CD14-positive monocyte (primary cell): ENCODE data around the gene SECISBP2. TPM values are rescaled to one million over a fixed set of nuclear protein-coding genes. Genes with fewer than 3 reads are reported as not detected.

Experiments
- DNase-seq, 3 donors: peaks; one replicate each; pipeline ENCODE4 v3.0.0-alpha.2; 2011 to 2022
- H2AFZ ChIP-seq: 2 replicates; pipeline ENCODE4 v1.6.0; 2012; ENCODE audit warnings: mild to moderate bottlenecking, low read depth, low read length, inconsistent platforms; ENCODE audit not compliant: insufficient read depth, poor library complexity, severe bottlenecking
- H3K27ac ChIP-seq, 2 donors: 1 replicate in 1 of 2; 2 replicates in 1 of 2; pipeline ENCODE4 v1.5.1; 2012 to 2013; ENCODE audit warnings: low read length in 2 of 2, control low read depth in 1 of 2, inconsistent platforms in 1 of 2, low read depth in 1 of 2, mild to moderate bottlenecking in 1 of 2
- H3K27me3 ChIP-seq, 2 donors: one replicate each; pipeline versions ENCODE4 v1.6.0 to v1.6.1; 2011 to 2013; ENCODE audit warnings: low read length in 2 of 2; ENCODE audit not compliant: control insufficient read depth in 2 of 2, insufficient read depth in 2 of 2
- H3K36me3 ChIP-seq, 2 donors: replicated peaks in 1 of 2; 1 replicate in 1 of 2; 2 replicates in 1 of 2; pipeline versions ENCODE4 v1.5.1 to v1.6.1; 2012 to 2013; ENCODE audit warnings: low read length in 2 of 2, control low read depth in 1 of 2, inconsistent platforms in 1 of 2, mild to moderate bottlenecking in 1 of 2; ENCODE audit not compliant: insufficient read depth in 2 of 2, control insufficient read depth in 1 of 2
- H3K4me1 ChIP-seq, 2 donors: 1 replicate in 1 of 2; 2 replicates in 1 of 2; pipeline versions ENCODE4 v1.5.1 to v1.6.1; 2012 to 2013; ENCODE audit warnings: low read length in 2 of 2, control low read depth in 1 of 2, inconsistent platforms in 1 of 2, mild to moderate bottlenecking in 1 of 2, moderate library complexity in 1 of 2; ENCODE audit not compliant: insufficient read depth in 2 of 2, control insufficient read depth in 1 of 2
- H3K4me2 ChIP-seq: replicated peaks from 2 replicates; pipeline ENCODE3; 2012; ENCODE audit warnings: low read length, moderate library complexity, mild to moderate bottlenecking; ENCODE audit not compliant: poor library complexity, severe bottlenecking; ENCODE audit errors: extremely low read depth
- H3K4me3 ChIP-seq, 3 experiments: fragments of 200-600 bp in 1 of 3; sonication (generic) in 1 of 3; replicated peaks in 1 of 3; 1 replicate in 2 of 3; 2 replicates in 1 of 3; pipeline ENCODE4 v1.5.1; 2011 to 2013; ENCODE audit warnings: low read length in 3 of 3, mild to moderate bottlenecking in 3 of 3, control low read depth in 2 of 3, low read depth in 2 of 3, inconsistent platforms in 1 of 3, moderate library complexity in 1 of 3
- H3K79me2 ChIP-seq: 2 replicates; pipeline ENCODE4 v1.6.0; 2012; ENCODE audit warnings: mild to moderate bottlenecking, control low read depth, inconsistent platforms, low read length, moderate library complexity; ENCODE audit not compliant: insufficient read depth
- H3K9ac ChIP-seq: 2 replicates; pipeline ENCODE4 v1.6.0; 2017; ENCODE audit warnings: low read length, mild to moderate bottlenecking; ENCODE audit not compliant: insufficient read depth, poor library complexity, severe bottlenecking
- H3K9me3 ChIP-seq, 2 donors: replicated peaks in 1 of 2; 1 replicate in 1 of 2; 2 replicates in 1 of 2; pipeline versions ENCODE4 v1.5.1 to v1.6.1; 2012 to 2013; ENCODE audit warnings: low read length in 2 of 2, control low read depth in 1 of 2; ENCODE audit not compliant: control insufficient read depth in 1 of 2, insufficient read depth in 1 of 2
- H4K20me1 ChIP-seq: 2 replicates; pipeline ENCODE4 v1.6.0; 2012; ENCODE audit warnings: mild to moderate bottlenecking, low read length, control low read depth, moderate library complexity; ENCODE audit not compliant: insufficient read depth
- H3K27ac Mint-ChIP-seq, 7 donors: one replicate each; pipeline ENCODE4 v1.8.0; 2020; ENCODE audit warnings: mild to moderate bottlenecking in 7 of 7, mixed read lengths in 7 of 7, moderate library complexity in 6 of 7, inconsistent platforms in 2 of 7
- H3K27me3 Mint-ChIP-seq, 3 donors: one replicate each; pipeline ENCODE4 v1.8.0; 2021 to 2022; ENCODE audit warnings: low read depth in 3 of 3, mild to moderate bottlenecking in 3 of 3, mixed read lengths in 3 of 3, moderate library complexity in 3 of 3, inconsistent platforms in 1 of 3
- H3K36me3 Mint-ChIP-seq, 2 donors: one replicate each; pipeline ENCODE4 v1.8.0; 2020; ENCODE audit warnings: mixed read lengths in 2 of 2, inconsistent platforms in 1 of 2, mild to moderate bottlenecking in 1 of 2
- H3K4me1 Mint-ChIP-seq: one replicate; pipeline ENCODE4 v1.8.0; 2020; ENCODE audit warnings: mild to moderate bottlenecking, mixed read lengths
- H3K4me3 Mint-ChIP-seq, 2 donors: one replicate each; pipeline ENCODE4 v1.8.0; 2020; ENCODE audit warnings: mild to moderate bottlenecking in 2 of 2, mixed read lengths in 2 of 2, moderate library complexity in 1 of 2
- H3K9me3 Mint-ChIP-seq, 7 donors: one replicate each; pipeline ENCODE4 v1.8.0; 2020 to 2022; ENCODE audit warnings: mixed read lengths in 7 of 7, mild to moderate bottlenecking in 6 of 7, moderate library complexity in 6 of 7, inconsistent platforms in 2 of 7
- CTCF ChIP-seq: fragments of 200-600 bp; IDR thresholded peaks from one replicate; pipeline ENCODE4 v1.8.0; 2022; ENCODE audit warnings: antibody characterized with exemption, mild to moderate bottlenecking
- WGBS: methylation state at CpG from one replicate; pipeline ENCODE4 v1.1.5; 2013; ENCODE audit warnings: missing lambda C conversion rate; ENCODE audit not compliant: insufficient coverage; 5-methylcytosine and 5-hydroxymethylcytosine counted together
- intact Hi-C, 2 donors: fragments of 100-400 bp; cut with micrococcal nuclease; formaldehyde crosslinking; loops; one replicate each; pipeline versions ENCODE4 v1.15.0 to v1.15.1; 2023
- polyA plus RNA-seq, 3 donors: library from polyadenylated mRNA; depleted of rRNA in 1 of 3; unstranded in 2 of 3; stranded (reverse) in 1 of 3; fragments of 300-500 nt in 2 of 3; fragments of >200 nt in 1 of 3; fragmentation: Illumina TruSeq in 2 of 3; gene quantifications; 1 replicate in 2 of 3; 2 replicates in 1 of 3; pipeline ENCODE4 v1.2.3, GENCODE V29; 2012 to 2021

The SECISBP2 gene
- polyA plus RNA-seq, 3 donors = 8.6 to 51.4 (median 9.8) TPM

- no peak for DNase-seq
- Histone ChIP-seq H3K4me1 (peaks cover 44 to 53% of the 10 kb centered on the region in 2 donors), H3K27ac (peak overlapping the region in 1 of 2 donors; percentile 15), H3K27me3 (no peaks in the 10 kb centered on the region), H4K20me1 (peaks cover 19% of the 10 kb centered on the region), H3K79me2 (peaks cover 7% of the 10 kb centered on the region), H3K9ac (no peak overlapping the region), H2AFZ (no peak overlapping the region), H3K4me3 (no peak overlapping the region), H3K4me2 (no peak overlapping the region), H3K36me3 (peaks cover 53 to 70% of the 10 kb centered on the region in 2 donors), H3K9me3 (no peaks in the 10 kb centered on the region)
- no peaks in the 10 kb centered on the region for H3K27me3 Mint-ChIP-seq
- intact Hi-C loops = loop anchor here in 1 of 2 donors (5.0 kb wide), 1 partner anchor 180 kb away; no protein-coding TSS in a partner anchor
- H3K9me3 Mint-ChIP-seq = peaks cover 0 to 4% (median 0%) of the 10 kb centered on the region in 7 donors
- H3K4me3 Mint-ChIP-seq = no peak overlapping the region
- peaks cover 60% of the 10 kb centered on the region for H3K4me1 Mint-ChIP-seq
- 42% methylated on average over 6 of the region's 12 CpGs for WGBS
- H3K27ac Mint-ChIP-seq = peak overlapping the region in 4 of 7 donors; percentile 7 to 56 (median 42)
- TF ChIP-seq CTCF = no peak
- H3K36me3 Mint-ChIP-seq = peaks cover 53 to 63% of the 10 kb centered on the region in 2 donors
Observed at GRCh38 chr9:89377411-89377810, 59.1 kb downstream of the SECISBP2 start.

- intact Hi-C loops = loop anchor here in 1 of 2 donors (5.0 kb wide), 1 partner anchor 179 kb away; no protein-coding TSS in a partner anchor
- Histone ChIP-seq H3K9ac (no peak overlapping the region), H3K4me3 (no peak overlapping the region), H3K36me3 (peaks cover 64 to 79% of the 10 kb centered on the region in 2 donors), H3K27ac (peak overlapping the region in 1 of 2 donors; percentile 75), H2AFZ (no peak overlapping the region), H3K27me3 (no peaks in the 10 kb centered on the region), H3K9me3 (no peaks in the 10 kb centered on the region), H3K4me1 (peaks cover 50 to 61% of the 10 kb centered on the region in 2 donors), H3K4me2 (no peak overlapping the region), H4K20me1 (peaks cover 8% of the 10 kb centered on the region), H3K79me2 (peaks cover 7% of the 10 kb centered on the region)
- no peaks in the 10 kb centered on the region for H3K27me3 Mint-ChIP-seq
- no peak for TF ChIP-seq CTCF
- peak overlapping the region in 5 of 7 donors; percentile 80 to 91 (median 88) for H3K27ac Mint-ChIP-seq
- no peak for DNase-seq
- H3K4me3 Mint-ChIP-seq = no peak overlapping the region
- peaks cover 67% of the 10 kb centered on the region for H3K4me1 Mint-ChIP-seq
- H3K9me3 Mint-ChIP-seq = peaks cover 0 to 4% (median 0%) of the 10 kb centered on the region in 7 donors
- WGBS = 98% methylated on average over 21 of the region's 21 CpGs
- peaks cover 63 to 74% of the 10 kb centered on the region in 2 donors for H3K36me3 Mint-ChIP-seq
Observed at GRCh38 chr9:89378541-89378940, 60.2 kb downstream of the SECISBP2 start.
